NB4 (cell line): ENCODE data around the gene JMJD1C.

Experiments used
- DNase-seq: peaks from one replicate; pipeline ENCODE4 v3.0.0; 2010; ENCODE audit warnings: low read depth
- H3K4me3 ChIP-seq: one replicate; pipeline ENCODE4 v1.5.1; 2011; ENCODE audit warnings: mild to moderate bottlenecking, low read depth, low read length, moderate library complexity
- CTCF ChIP-seq: IDR thresholded peaks from one replicate; pipeline ENCODE4 v1.5.1; 2012; ENCODE audit warnings: low read depth, low read length
- MAX ChIP-seq: IDR thresholded peaks from 2 replicates; pipeline ENCODE4 v1.6.1; 2011; ENCODE audit warnings: low read depth, low read length
- MYC ChIP-seq: IDR thresholded peaks from 2 replicates; pipeline ENCODE4 v1.6.1; 2011; ENCODE audit warnings: low read depth, low read length
- POLR2A ChIP-seq: IDR thresholded peaks from 2 replicates; pipeline ENCODE4 v1.6.1; 2011; ENCODE audit warnings: mild to moderate bottlenecking; ENCODE audit not compliant: insufficient read length; ENCODE audit errors: extremely low read depth

Gene JMJD1C

GRCh38 chr10:63171255-63171855 is 294.4 kb downstream of the JMJD1C start:
- TF ChIP-seq CTCF (no peak), MAX (no peak), MYC (no peak), POLR2A (no peak)
- DNase-seq: no peak
- H3K4me3 ChIP-seq: no peak overlapping the region

GRCh38 chr10:63169624-63170023 is 296.2 kb downstream of the JMJD1C start:
- TF ChIP-seq MYC: no peak
- no peak for TF ChIP-seq POLR2A
- no peak for TF ChIP-seq CTCF
- TF ChIP-seq MAX: no peak
- no peak for DNase-seq
- H3K4me3 ChIP-seq: no peak overlapping the region

GRCh38 chr10:63168821-63169462 is 296.8 kb downstream of the JMJD1C start:
- no peak overlapping the region for H3K4me3 ChIP-seq
- no peak for TF ChIP-seq MAX
- TF ChIP-seq MYC: no peak
- no peak for TF ChIP-seq CTCF
- TF ChIP-seq POLR2A: no peak
- DNase-seq: no peak

GRCh38 chr10:63166742-63167258 is 299.0 kb downstream of the JMJD1C start:
- TF ChIP-seq CTCF (peak; percentile 73), MYC (no peak)

GRCh38 chr10:63165249-63165648 is 300.5 kb downstream of the JMJD1C start:
- DNase-seq: no peak
- no peak overlapping the region for H3K4me3 ChIP-seq
- TF ChIP-seq MAX: no peak
- no peak for TF ChIP-seq MYC
- no peak for TF ChIP-seq POLR2A
- no peak for TF ChIP-seq CTCF

More at GRCh38 chr10:63166742-63167258, 299.0 kb downstream of the JMJD1C start:
- DNase-seq: peak; percentile 84
- no peak overlapping the region for H3K4me3 ChIP-seq
